Measurements from ENCODE around the gene HSPBAP1. TPM values are rescaled to one million over a fixed set of nuclear protein-coding genes. Genes with fewer than 3 reads are reported as not detected.

HSPBAP1 gene
- total and polyA plus RNA-seq, 9 of the 15 experiments (the other 6 are each of a cell fraction or from before 2014, with no cell fraction given): 2.1 to 4.5 (median 3.4) TPM

- no peaks in the 10 kb centered on the region for H3K79me2 ChIP-seq (ENCODE audit: control insufficient read depth, insufficient read depth, low read length)
- TF ChIP-seq TEAD4 (IDR thresholded peaks at IDR 0.05; ENCODE audit: low read length) (no peak), TEAD4 (CRISPR knock-in tag; IDR thresholded peaks at IDR 0.05; ENCODE audit: borderline replicate concordance) (no peak), ARID3B (CRISPR knock-in tag; IDR thresholded peaks at IDR 0.05; ENCODE audit: borderline replicate concordance) (no peak), MITF (IDR thresholded peaks at IDR 0.05) (no peak), RUNX1 (IDR thresholded peaks at IDR 0.05; ENCODE audit: low read depth) (no peak), ZNF134 (CRISPR knock-in tag; conservative IDR thresholded peaks at IDR 0.05) (no peak)
- in situ Hi-C loops (cut with MboI): no loop called here
- H3K36me3 ChIP-seq (ENCODE audit: control insufficient read depth, insufficient read depth, low read length): no peaks in the 10 kb centered on the region
- no peak overlapping the region for H3K4me3 ChIP-seq
- H3K9me1 ChIP-seq (ENCODE audit: control insufficient read depth, insufficient read depth, low read length): no peaks in the 10 kb centered on the region
- ATAC-seq (no peak), DNase-seq (ENCODE audit: extremely low read depth in 1 of 4, low spot score in 3 of 4) (no peak), FAIRE-seq (no peak)
- H3K9me3 ChIP-seq (replicated peaks; ENCODE audit: control insufficient read depth, insufficient read depth, low read depth, low read length): no peaks in the 10 kb centered on the region
- H4K20me1 ChIP-seq (replicated peaks; ENCODE audit: control insufficient read depth, insufficient read depth, low read length): no peaks in the 10 kb centered on the region
- CTCF ChIA-PET (ENCODE audit: low intra/inter-chr PET ratio): no interaction called here
- H2AFZ ChIP-seq (ENCODE audit: low read depth, low read length): no peak overlapping the region
- H3K9ac ChIP-seq (ENCODE audit: insufficient read depth in 1 of 2, low read depth in 2 of 2, low read length in 2 of 2): no peak overlapping the region
- 42% methylated on average over 5 of the region's 5 CpGs for WGBS (ENCODE audit: insufficient coverage, low coverage, missing lambda C conversion rate)
- H3K4me1 ChIP-seq (replicated peaks in 1 of 2; ENCODE audit: control insufficient read depth in 2 of 2, insufficient read depth in 2 of 2, low read length in 2 of 2): no peaks in the 10 kb centered on the region
- H3K27me3 ChIP-seq (ENCODE audit: control insufficient read depth in 2 of 2, insufficient read depth in 2 of 2, low read length in 2 of 2): no peaks in the 10 kb centered on the region
- BruUV-seq (replicated peaks): no TSS peak
- intact Hi-C loops (cut with micrococcal nuclease): no loop called here
- H3K4me2 ChIP-seq (ENCODE audit: insufficient read depth, low read length): no peak overlapping the region
- no peak overlapping the region for H3K27ac ChIP-seq (ENCODE audit: extremely low read depth, low read depth, low read length)
- POLR2A ChIA-PET: no interaction called here
These were observed 16.8 kb downstream of the HSPBAP1 start for GRCh38 chr3:122776675-122777468.
